ENCODE data around the gene CCDC7.

- TF ChIP-seq CTCF (IDR thresholded peaks at IDR 0.05 in 2 of 3, conservative IDR thresholded peaks at IDR 0.05 in 1 of 3; ENCODE audit: borderline replicate concordance in 1 of 3, insufficient read depth in 1 of 3, low read depth in 2 of 3, low read length in 2 of 3) (no peak), POLR2A (IDR thresholded peaks at IDR 0.05; ENCODE audit: borderline replicate concordance, extremely low read depth, insufficient read depth, insufficient read length) (no peak), SIN3A (IDR thresholded peaks at IDR 0.05; ENCODE audit: low read depth) (no peak), MAX (IDR thresholded peaks at IDR 0.05) (no peak), FOSL1 (IDR thresholded peaks at IDR 0.05; ENCODE audit: low read depth) (no peak), YY1 (IDR thresholded peaks at IDR 0.05; ENCODE audit: extremely low read depth, insufficient replicate concordance, low read depth, low read length) (no peak), EZH2phosphoT487 (IDR thresholded peaks at IDR 0.05; ENCODE audit: borderline replicate concordance) (no peak), SP1 (IDR thresholded peaks at IDR 0.05; ENCODE audit: low read depth) (no peak), POLR2AphosphoS5 (IDR thresholded peaks at IDR 0.05; ENCODE audit: low read depth, low read length) (no peak), RAD21 (IDR thresholded peaks at IDR 0.05; ENCODE audit: low read depth) (no peak), CEBPB (IDR thresholded peaks at IDR 0.05; ENCODE audit: low read depth) (no peak), REST (IDR thresholded peaks at IDR 0.05; ENCODE audit: low read depth) (no peak), ZNF274 (IDR thresholded peaks at IDR 0.05; ENCODE audit: low read depth, low read length) (no peak), SRF (IDR thresholded peaks at IDR 0.05; ENCODE audit: low read depth) (no peak)
Measured at GRCh38 chr10:32746869-32747268, 300.9 kb downstream of the CCDC7 start.
